GM23338 (cell line): ENCODE data around the gene SLC18A2. TPM values are rescaled to one million over a fixed set of nuclear protein-coding genes. Genes with fewer than 3 reads are reported as not detected.

Experiments
- ATAC-seq: fragments of 200-7000 bp; cut with Tn5 transposase; 3 replicates; pipeline ENCODE4 v1.9.1; 2020
- DNase-seq: peaks from one replicate; pipeline ENCODE4 v3.0.0-alpha.2; 2015; ENCODE audit warnings: low spot score
- H2AFZ ChIP-seq: fragments of 200-600 bp; sonication (generic); 2 replicates; pipeline ENCODE4 v1.8.0; 2016; ENCODE audit warnings: antibody characterized with exemption, mild to moderate bottlenecking, moderate library complexity
- H3F3A ChIP-seq: fragments of 200-600 bp; sonication (generic); replicated peaks from 2 replicates; pipeline ENCODE4 v1.8.0; 2017; ENCODE audit warnings: antibody characterized with exemption, mixed run types, low read depth
- H3K27ac ChIP-seq: fragments of 200-600 bp; sonication (generic); 2 replicates; pipeline ENCODE4 v1.6.1; 2016; ENCODE audit warnings: low read depth
- H3K27me3 ChIP-seq: fragments of 200-600 bp; sonication (generic); 2 replicates; pipeline ENCODE4 v1.8.0; 2016; ENCODE audit warnings: mild to moderate bottlenecking, mixed run types, moderate library complexity; ENCODE audit not compliant: insufficient read depth
- H3K36me3 ChIP-seq: fragments of 200-600 bp; sonication (generic); 2 replicates; pipeline ENCODE4 v1.8.0; 2016; ENCODE audit warnings: mild to moderate bottlenecking; ENCODE audit not compliant: insufficient read depth
- H3K4me1 ChIP-seq: fragments of 200-600 bp; sonication (generic); 2 replicates; pipeline ENCODE4 v1.8.0; 2016; ENCODE audit warnings: mild to moderate bottlenecking, moderate library complexity; ENCODE audit not compliant: insufficient read depth
- H3K4me2 ChIP-seq: fragments of 200-600 bp; sonication (generic); 2 replicates; pipeline ENCODE4 v1.7.1; 2017; ENCODE audit warnings: mixed run types
- H3K4me3 ChIP-seq: fragments of 200-600 bp; sonication (generic); 2 replicates; pipeline ENCODE4 v1.6.1; 2016; ENCODE audit warnings: mixed run types
- H3K79me2 ChIP-seq: fragments of 200-600 bp; sonication (generic); replicated peaks from 2 replicates; pipeline ENCODE4 v1.8.0; 2017; ENCODE audit warnings: mild to moderate bottlenecking; ENCODE audit not compliant: insufficient read depth
- H3K9me2 ChIP-seq: fragments of 200-600 bp; sonication (generic); 2 replicates; pipeline ENCODE4 v1.8.0; 2017; ENCODE audit not compliant: insufficient read depth
- H4K20me1 ChIP-seq: fragments of 200-600 bp; sonication (generic); replicated peaks from 2 replicates; pipeline ENCODE4 v1.8.0; 2017; ENCODE audit warnings: mild to moderate bottlenecking; ENCODE audit not compliant: insufficient read depth
- H3K27ac Mint-ChIP-seq: 2 replicates; pipeline ENCODE4 v1.8.0; 2020; ENCODE audit warnings: inconsistent platforms, mild to moderate bottlenecking, moderate library complexity, mixed read lengths
- H3K27me3 Mint-ChIP-seq: 3 replicates; pipeline ENCODE4 v1.8.0; 2022; ENCODE audit warnings: low read depth, mild to moderate bottlenecking, moderate library complexity, mixed read lengths, inconsistent platforms; ENCODE audit not compliant: insufficient read depth, poor library complexity
- H3K36me3 Mint-ChIP-seq: 3 replicates; pipeline ENCODE4 v1.8.0; 2021; ENCODE audit warnings: low read depth, mild to moderate bottlenecking, inconsistent platforms, moderate library complexity, mixed read lengths
- H3K4me1 Mint-ChIP-seq: 3 replicates; pipeline ENCODE4 v1.8.0; 2020; ENCODE audit warnings: mild to moderate bottlenecking, inconsistent platforms, mixed read lengths
- H3K4me3 Mint-ChIP-seq: 3 replicates; pipeline ENCODE4 v1.8.0; 2021; ENCODE audit warnings: moderate library complexity, mild to moderate bottlenecking, inconsistent platforms, mixed read lengths
- H3K9me3 Mint-ChIP-seq: 3 replicates; pipeline ENCODE4 v1.8.0; 2020; ENCODE audit warnings: moderate library complexity, mild to moderate bottlenecking, inconsistent platforms, mixed read lengths
- CREB1 ChIP-seq: fragments of 250-450 bp; sonication (Bioruptor Pico); IDR thresholded peaks from 2 replicates; pipeline ENCODE4 v1.5.0; 2020; ENCODE audit warnings: low read depth, mild to moderate bottlenecking, moderate library complexity
- EZH2 ChIP-seq: fragments of 200-600 bp; sonication (generic); IDR thresholded peaks from one replicate; pipeline ENCODE4 v1.8.0; 2017; ENCODE audit warnings: antibody characterized with exemption, mild to moderate bottlenecking, low read depth; ENCODE audit not compliant: unreplicated experiment
- EZH2phosphoT487 ChIP-seq: fragments of 200-600 bp; sonication (generic); IDR thresholded peaks from one replicate; pipeline ENCODE4 v1.8.1; 2018; ENCODE audit warnings: antibody characterized with exemption; ENCODE audit not compliant: unreplicated experiment
- JUNB ChIP-seq: IDR thresholded peaks from one replicate; pipeline ENCODE4 v1.6.1; 2016; ENCODE audit warnings: antibody characterized with exemption; ENCODE audit not compliant: unreplicated experiment
- NANOG ChIP-seq: IDR thresholded peaks from 2 replicates; pipeline ENCODE4 v1.6.1; 2016; ENCODE audit warnings: antibody characterized with exemption, borderline replicate concordance
- POLR2AphosphoS5 ChIP-seq: IDR thresholded peaks from 2 replicates; pipeline ENCODE4 v1.6.1; 2016; ENCODE audit warnings: antibody characterized with exemption, low read depth
- STAT1 ChIP-seq: IDR thresholded peaks from one replicate; pipeline ENCODE4 v1.6.1; 2016; ENCODE audit warnings: antibody characterized with exemption; ENCODE audit not compliant: unreplicated experiment
- ZNF331 ChIP-seq: fragments of 250-450 bp; sonication (Bioruptor Pico); IDR thresholded peaks from 2 replicates; pipeline ENCODE4 v1.5.0; 2020; ENCODE audit warnings: low read depth, mild to moderate bottlenecking, moderate library complexity
- polyA plus RNA-seq: library from polyadenylated mRNA; unstranded; fragments of >200 nt; fragmentation: Nextera tagmentation; extraction: Ambion mirVana; gene quantifications from 2 replicates; pipeline ENCODE4 v1.2.1, GENCODE V29; 2016
- total RNA-seq: library from RNA; depleted of rRNA; stranded (reverse); fragments of >200 nt; shearing (Covaris generic); gene quantifications from 2 replicates; pipeline ENCODE4 v1.2.3, GENCODE V29; 2014
- TF ChIP-seq, protein P1 (sequence below): IDR thresholded peaks from 2 replicates; pipeline ENCODE4 v1.6.1; 2016; ENCODE audit warnings: antibody characterized with exemption
- TF ChIP-seq, protein P2 (sequence below): IDR thresholded peaks from one replicate; pipeline ENCODE4 v1.6.1; 2018; ENCODE audit warnings: antibody characterized with exemption; ENCODE audit not compliant: unreplicated experiment
- TF ChIP-seq, protein P3 (sequence below), 2 experiments: fragments of 200-600 bp in 1 of 2; sonication (generic) in 1 of 2; conservative IDR thresholded peaks; 2 replicates each; pipeline versions ENCODE4 v1.5.1 to v1.6.1; 2016 to 2017; ENCODE audit warnings: antibody characterized with exemption in 2 of 2, low read depth in 2 of 2, mild to moderate bottlenecking in 2 of 2, moderate library complexity in 1 of 2

The SLC18A2 gene
- total and polyA plus RNA-seq, 2 experiments from 2014 or later = 4.3 to 8.7 TPM

DNA sequence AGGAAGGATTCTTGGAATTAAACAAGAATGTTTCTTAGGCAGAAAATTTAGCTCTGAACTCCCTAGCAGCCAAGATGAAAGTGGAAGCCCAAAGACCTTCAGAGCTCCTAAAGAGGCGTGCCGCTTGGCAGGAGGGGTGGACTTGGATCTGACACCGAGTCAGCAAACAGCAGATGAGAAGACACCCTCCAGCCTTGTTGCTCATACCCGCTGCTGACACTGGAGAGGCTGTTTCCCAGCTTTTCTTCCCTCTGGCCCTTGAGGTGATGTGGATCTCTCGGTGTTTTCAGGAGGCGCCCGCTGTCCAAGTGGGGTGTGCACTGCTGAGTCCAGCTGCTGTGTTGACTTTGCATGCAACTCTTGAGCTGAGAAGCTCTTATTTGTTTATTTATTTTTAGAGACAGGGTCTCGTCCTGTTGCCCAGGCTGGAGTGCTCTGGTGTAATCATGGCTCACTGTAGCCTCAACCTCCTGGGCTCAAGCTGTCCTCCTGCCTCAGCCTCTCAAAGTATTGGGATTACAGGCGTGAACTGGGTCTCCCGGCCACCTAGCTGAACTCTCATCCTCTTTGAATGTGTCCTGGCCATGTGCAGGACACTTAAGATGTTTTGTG lies 21.5 kb downstream of the SLC18A2 start:
- Histone ChIP-seq H3K4me1 (no peaks in the 10 kb centered on the region; the same call in 1 of the 2 replicates), H3K79me2 (no peaks in the 10 kb centered on the region), H3K27me3 (no peaks in the 10 kb centered on the region), H4K20me1 (no peaks in the 10 kb centered on the region; the same call in 1 of the 2 replicates), H3K36me3 (no peaks in the 10 kb centered on the region), H2AFZ (no peak overlapping the region), H3K4me3 (no peak overlapping the region), H3F3A (no peaks in the 10 kb centered on the region), H3K27ac (no peak overlapping the region), H3K9me2 (no peaks in the 10 kb centered on the region), H3K4me2 (no peak overlapping the region)
- Mint-ChIP-seq H3K36me3 (no peaks in the 10 kb centered on the region; the same call in 2 of the 3 replicates), H3K4me3 (no peak overlapping the region), H3K27ac (no peak overlapping the region), H3K27me3 (peaks cover 4% of the 10 kb centered on the region), H3K9me3 (no peaks in the 10 kb centered on the region), H3K4me1 (peaks cover 24% of the 10 kb centered on the region)
- TF ChIP-seq CREB1 = no peak
- TF ChIP-seq, protein P1, sequence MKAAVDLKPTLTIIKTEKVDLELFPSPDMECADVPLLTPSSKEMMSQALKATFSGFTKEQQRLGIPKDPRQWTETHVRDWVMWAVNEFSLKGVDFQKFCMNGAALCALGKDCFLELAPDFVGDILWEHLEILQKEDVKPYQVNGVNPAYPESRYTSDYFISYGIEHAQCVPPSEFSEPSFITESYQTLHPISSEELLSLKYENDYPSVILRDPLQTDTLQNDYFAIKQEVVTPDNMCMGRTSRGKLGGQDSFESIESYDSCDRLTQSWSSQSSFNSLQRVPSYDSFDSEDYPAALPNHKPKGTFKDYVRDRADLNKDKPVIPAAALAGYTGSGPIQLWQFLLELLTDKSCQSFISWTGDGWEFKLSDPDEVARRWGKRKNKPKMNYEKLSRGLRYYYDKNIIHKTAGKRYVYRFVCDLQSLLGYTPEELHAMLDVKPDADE = no peak
- TF ChIP-seq NANOG = no peak
- no peak for TF ChIP-seq POLR2AphosphoS5
- no peak for TF ChIP-seq JUNB
- no peak for DNase-seq
- no peak for ATAC-seq

DNA sequence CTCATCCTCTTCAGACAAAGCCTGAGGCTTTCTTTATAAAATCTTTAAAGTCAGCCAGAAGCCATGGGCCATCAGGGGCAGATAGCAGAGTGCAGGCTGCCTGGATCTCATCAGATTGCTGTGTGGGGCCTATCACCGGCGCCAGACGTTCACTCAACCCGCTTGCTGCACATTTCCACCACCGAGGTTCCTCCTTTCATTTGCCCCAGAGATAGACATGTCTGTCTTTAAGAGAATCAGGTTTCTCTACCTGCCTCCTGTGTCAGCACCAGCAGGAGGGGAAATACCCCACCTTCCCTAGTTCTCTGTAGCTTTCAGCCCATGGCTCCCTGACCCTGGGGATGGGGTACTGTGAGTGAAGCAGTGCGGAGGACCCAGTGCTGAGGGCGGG lies 22.0 kb downstream of the SLC18A2 start:
- Histone ChIP-seq H3K79me2 (no peaks in the 10 kb centered on the region), H2AFZ (no peak overlapping the region), H3K4me1 (no peaks in the 10 kb centered on the region; the same call in 1 of the 2 replicates), H3K27me3 (no peaks in the 10 kb centered on the region), H3F3A (no peaks in the 10 kb centered on the region), H3K4me2 (no peak overlapping the region), H4K20me1 (no peaks in the 10 kb centered on the region), H3K36me3 (no peaks in the 10 kb centered on the region), H3K9me2 (no peaks in the 10 kb centered on the region), H3K4me3 (no peak overlapping the region), H3K27ac (no peak overlapping the region)
- Mint-ChIP-seq H3K27ac (no peak overlapping the region), H3K4me3 (no peak overlapping the region), H3K4me1 (peaks cover 19% of the 10 kb centered on the region), H3K36me3 (no peaks in the 10 kb centered on the region; the same call in 2 of the 3 replicates), H3K27me3 (peaks cover 4% of the 10 kb centered on the region), H3K9me3 (no peaks in the 10 kb centered on the region)
- ATAC-seq (no peak), DNase-seq (no peak)
- no peak for TF ChIP-seq JUNB
- TF ChIP-seq, protein P2, sequence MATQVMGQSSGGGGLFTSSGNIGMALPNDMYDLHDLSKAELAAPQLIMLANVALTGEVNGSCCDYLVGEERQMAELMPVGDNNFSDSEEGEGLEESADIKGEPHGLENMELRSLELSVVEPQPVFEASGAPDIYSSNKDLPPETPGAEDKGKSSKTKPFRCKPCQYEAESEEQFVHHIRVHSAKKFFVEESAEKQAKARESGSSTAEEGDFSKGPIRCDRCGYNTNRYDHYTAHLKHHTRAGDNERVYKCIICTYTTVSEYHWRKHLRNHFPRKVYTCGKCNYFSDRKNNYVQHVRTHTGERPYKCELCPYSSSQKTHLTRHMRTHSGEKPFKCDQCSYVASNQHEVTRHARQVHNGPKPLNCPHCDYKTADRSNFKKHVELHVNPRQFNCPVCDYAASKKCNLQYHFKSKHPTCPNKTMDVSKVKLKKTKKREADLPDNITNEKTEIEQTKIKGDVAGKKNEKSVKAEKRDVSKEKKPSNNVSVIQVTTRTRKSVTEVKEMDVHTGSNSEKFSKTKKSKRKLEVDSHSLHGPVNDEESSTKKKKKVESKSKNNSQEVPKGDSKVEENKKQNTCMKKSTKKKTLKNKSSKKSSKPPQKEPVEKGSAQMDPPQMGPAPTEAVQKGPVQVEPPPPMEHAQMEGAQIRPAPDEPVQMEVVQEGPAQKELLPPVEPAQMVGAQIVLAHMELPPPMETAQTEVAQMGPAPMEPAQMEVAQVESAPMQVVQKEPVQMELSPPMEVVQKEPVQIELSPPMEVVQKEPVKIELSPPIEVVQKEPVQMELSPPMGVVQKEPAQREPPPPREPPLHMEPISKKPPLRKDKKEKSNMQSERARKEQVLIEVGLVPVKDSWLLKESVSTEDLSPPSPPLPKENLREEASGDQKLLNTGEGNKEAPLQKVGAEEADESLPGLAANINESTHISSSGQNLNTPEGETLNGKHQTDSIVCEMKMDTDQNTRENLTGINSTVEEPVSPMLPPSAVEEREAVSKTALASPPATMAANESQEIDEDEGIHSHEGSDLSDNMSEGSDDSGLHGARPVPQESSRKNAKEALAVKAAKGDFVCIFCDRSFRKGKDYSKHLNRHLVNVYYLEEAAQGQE = no peak
- TF ChIP-seq EZH2phosphoT487 = no peak
- no peak for TF ChIP-seq CREB1
- no peak for TF ChIP-seq EZH2
- no peak for TF ChIP-seq STAT1
- TF ChIP-seq NANOG = no peak
- TF ChIP-seq, protein P3, sequence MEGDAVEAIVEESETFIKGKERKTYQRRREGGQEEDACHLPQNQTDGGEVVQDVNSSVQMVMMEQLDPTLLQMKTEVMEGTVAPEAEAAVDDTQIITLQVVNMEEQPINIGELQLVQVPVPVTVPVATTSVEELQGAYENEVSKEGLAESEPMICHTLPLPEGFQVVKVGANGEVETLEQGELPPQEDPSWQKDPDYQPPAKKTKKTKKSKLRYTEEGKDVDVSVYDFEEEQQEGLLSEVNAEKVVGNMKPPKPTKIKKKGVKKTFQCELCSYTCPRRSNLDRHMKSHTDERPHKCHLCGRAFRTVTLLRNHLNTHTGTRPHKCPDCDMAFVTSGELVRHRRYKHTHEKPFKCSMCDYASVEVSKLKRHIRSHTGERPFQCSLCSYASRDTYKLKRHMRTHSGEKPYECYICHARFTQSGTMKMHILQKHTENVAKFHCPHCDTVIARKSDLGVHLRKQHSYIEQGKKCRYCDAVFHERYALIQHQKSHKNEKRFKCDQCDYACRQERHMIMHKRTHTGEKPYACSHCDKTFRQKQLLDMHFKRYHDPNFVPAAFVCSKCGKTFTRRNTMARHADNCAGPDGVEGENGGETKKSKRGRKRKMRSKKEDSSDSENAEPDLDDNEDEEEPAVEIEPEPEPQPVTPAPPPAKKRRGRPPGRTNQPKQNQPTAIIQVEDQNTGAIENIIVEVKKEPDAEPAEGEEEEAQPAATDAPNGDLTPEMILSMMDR (conservative IDR thresholded peaks at IDR 0.05; ENCODE audit: low read depth in 2 of 2) = no peak
- no peak for TF ChIP-seq ZNF331
